B cell (primary cell): ENCODE results near the gene GMIP. TPM values are rescaled to one million over a fixed set of nuclear protein-coding genes. Genes with fewer than 3 reads are reported as not detected.
"Not testable (repeated sequence)": the region's sequence is repeated elsewhere in the genome, so short reads cannot be mapped to it uniquely, and the experiment has no call there.

Experiments
- ATAC-seq: fragments of 200-7000 bp; cut with Tn5 transposase; one replicate; pipeline ENCODE4 v1.10.0; 2021; ENCODE audit warnings: low read depth, mild to moderate bottlenecking, moderate number of reproducible peaks, moderate library complexity
- CTCF ChIA-PET: fragments of 350-600 bp; sonication (Branson Sonifier 250); formaldehyde crosslinking; loops from one replicate; lab custom pipeline; 2021; ENCODE audit warnings: antibody characterized with exemption, inconsistent platforms; lab: Charles Lee
- POLR2A ChIA-PET: fragments of 350-600 bp; sonication (Branson Sonifier 250); formaldehyde crosslinking; loops from one replicate; lab custom pipeline; 2021; ENCODE audit warnings: antibody characterized with exemption; lab: Charles Lee
- DNase-seq: peaks from one replicate; pipeline ENCODE4 v3.0.0; 2013
- H2AFZ ChIP-seq: 2 replicates; pipeline ENCODE4 v1.6.1; 2012; ENCODE audit warnings: mild to moderate bottlenecking, low read depth, low read length; ENCODE audit not compliant: insufficient read depth, poor library complexity, severe bottlenecking
- H3K27ac ChIP-seq, 2 donors: 1 replicate in 1 of 2; 2 replicates in 1 of 2; pipeline ENCODE4 v1.5.1; 2012 to 2013; ENCODE audit warnings: low read length in 2 of 2, mild to moderate bottlenecking in 2 of 2, moderate library complexity in 1 of 2
- H3K27me3 ChIP-seq, 4 experiments: fragments of 200-600 bp in 1 of 4; sonication (generic) in 1 of 4; replicated peaks in 1 of 4; 1 replicate in 2 of 4; 2 replicates in 2 of 4; pipeline versions ENCODE4 v1.6.1 to v1.7.0; 2013 to 2016; ENCODE audit warnings: low read length in 3 of 4, mild to moderate bottlenecking in 2 of 4, mixed read lengths in 1 of 4, moderate library complexity in 1 of 4; ENCODE audit not compliant: insufficient read depth in 4 of 4, control insufficient read depth in 3 of 4; ENCODE audit errors: control extremely low read depth in 1 of 4
- H3K36me3 ChIP-seq, 2 experiments: replicated peaks in 1 of 2; 1 replicate in 1 of 2; 2 replicates in 1 of 2; pipeline versions ENCODE4 v1.6.1 to v1.7.1; 2013; ENCODE audit warnings: low read length in 1 of 2; ENCODE audit not compliant: insufficient read depth in 2 of 2, control insufficient read depth in 1 of 2; ENCODE audit errors: control extremely low read depth in 1 of 2, extremely low read depth in 1 of 2
- H3K4me1 ChIP-seq, 2 donors: fragments of 200-600 bp in 1 of 2; sonication (generic) in 1 of 2; 1 replicate in 1 of 2; 2 replicates in 1 of 2; pipeline versions ENCODE4 v1.5.1 to v1.6.1; 2013 to 2017; ENCODE audit warnings: low read length in 2 of 2; ENCODE audit not compliant: control insufficient read depth in 2 of 2, insufficient read depth in 2 of 2
- H3K4me2 ChIP-seq: replicated peaks from 2 replicates; pipeline ENCODE3; 2012; ENCODE audit warnings: mild to moderate bottlenecking, low read depth, low read length; ENCODE audit not compliant: poor library complexity, severe bottlenecking
- H3K4me3 ChIP-seq, 5 experiments: fragments of 200-600 bp in 1 of 5; sonication (generic) in 1 of 5; 1 replicate in 3 of 5; 2 replicates in 2 of 5; pipeline versions ENCODE4 v1.5.1 to v1.7.0; 2011 to 2016; ENCODE audit warnings: low read length in 4 of 5, mild to moderate bottlenecking in 4 of 5, low read depth in 2 of 5, control low read depth in 1 of 5, moderate library complexity in 1 of 5; ENCODE audit not compliant: insufficient read depth in 1 of 5; ENCODE audit errors: control extremely low read depth in 1 of 5, extremely low read depth in 1 of 5
- H3K79me2 ChIP-seq: fragments of 200-600 bp; sonication (generic); one replicate; pipeline ENCODE4 v1.6.0; 2016; ENCODE audit warnings: low read length; ENCODE audit not compliant: control insufficient read depth, insufficient read depth
- H3K9ac ChIP-seq: fragments of 200-600 bp; sonication (generic); 2 replicates; pipeline ENCODE4 v1.6.1; 2017; ENCODE audit warnings: mild to moderate bottlenecking, low read length, moderate library complexity
- H3K9me3 ChIP-seq, 3 donors: one replicate each; pipeline versions ENCODE4 v1.6.1 to v1.7.1; 2013; ENCODE audit warnings: low read length in 2 of 3; ENCODE audit not compliant: control insufficient read depth in 2 of 3, insufficient read depth in 1 of 3; ENCODE audit errors: control extremely low read depth in 1 of 3
- H4K20me1 ChIP-seq: 2 replicates; pipeline ENCODE4 v1.6.0; 2012; ENCODE audit warnings: mild to moderate bottlenecking, low read length; ENCODE audit not compliant: insufficient read depth, control insufficient read depth, poor library complexity, severe bottlenecking
- H3K27ac Mint-ChIP-seq: one replicate; pipeline ENCODE4 v1.8.0; 2021; ENCODE audit warnings: mixed read lengths
- H3K27me3 Mint-ChIP-seq: one replicate; pipeline ENCODE4 v1.8.0; 2021; ENCODE audit warnings: mixed read lengths
- H3K4me1 Mint-ChIP-seq: one replicate; pipeline ENCODE4 v1.8.0; 2021; ENCODE audit warnings: mixed read lengths
- H3K4me3 Mint-ChIP-seq: one replicate; pipeline ENCODE4 v1.8.0; 2021; ENCODE audit warnings: mixed read lengths
- H3K9me3 Mint-ChIP-seq: one replicate; pipeline ENCODE4 v1.8.0; 2022; ENCODE audit warnings: mixed read lengths; ENCODE audit not compliant: insufficient read depth
- EZH2 ChIP-seq: IDR thresholded peaks from 2 replicates; pipeline ENCODE4 v1.6.1; 2012; ENCODE audit warnings: borderline replicate concordance, low read depth, mild to moderate bottlenecking, moderate library complexity, low read length; ENCODE audit not compliant: insufficient read depth, poor library complexity, severe bottlenecking
- WGBS: methylation state at CpG from one replicate; pipeline ENCODE4 v1.1.5; 2013; ENCODE audit warnings: missing lambda C conversion rate; ENCODE audit not compliant: insufficient coverage; 5-methylcytosine and 5-hydroxymethylcytosine counted together
- intact Hi-C: fragments of 100-400 bp; cut with micrococcal nuclease; formaldehyde crosslinking; loops from one replicate; pipeline ENCODE4 v1.10.0; 2022
- polyA plus RNA-seq: library from polyadenylated mRNA; depleted of rRNA; stranded (reverse); fragments of >200 nt; gene quantifications from 2 replicates; pipeline ENCODE4 v1.2.3, GENCODE V29; 2012
- total RNA-seq, 2 donors: library from RNA; stranded (reverse); fragments of 120-200 nt in 1 of 2; gene quantifications; 1 replicate in 1 of 2; 2 replicates in 1 of 2; pipeline versions ENCODE4 v1.2.3 to v1.2.4, GENCODE V29; 2013 to 2022
- TF ChIP-seq, protein P1 (sequence below): fragments of 200-600 bp; IDR thresholded peaks from one replicate; pipeline ENCODE4 v1.8.0; 2022; ENCODE audit warnings: antibody characterized with exemption, mild to moderate bottlenecking

Gene GMIP
- total and polyA plus RNA-seq, 2 donors (not counting 1 experiment from before 2014, with no cell fraction given), result 57.0 to 112 TPM

GRCh38 chr19:19598728-19599451 is 44.6 kb downstream of the GMIP start:
- Histone ChIP-seq H3K4me2 (peak overlapping the region; percentile 52), H3K4me1 (peaks cover 5 to 27% of the 10 kb centered on the region in 2 donors), H3K4me3 (peak overlapping the region in 2 of 5 experiments; percentile 0 to 2), H2AFZ (peak overlapping the region; percentile 30), H3K27ac (peak overlapping the region; percentile 48 to 79)
- ATAC-seq, result peak; percentile 40
- intact Hi-C loops, result loop anchor here (1.0 kb wide), 1 partner anchor 44 kb away; the partner anchor contains the start of gene GMIP
- not testable (repeated sequence) for H3K9ac ChIP-seq, H3K9me3 Mint-ChIP-seq, H4K20me1 ChIP-seq, H3K9me3 ChIP-seq, H3K27me3 ChIP-seq, H3K36me3 ChIP-seq, H3K27me3 Mint-ChIP-seq, H3K79me2 ChIP-seq
- ChIA-PET POLR2A (interaction anchor here (0.6 kb wide), 2 partner anchors 35 to 118 kb away, joined by 4 to 6 read pairs; no protein-coding TSS in a partner anchor), CTCF (interaction anchor here (1.2 kb wide), 1 partner anchor 38 kb away, joined by 5 read pairs; no protein-coding TSS in a partner anchor)
- H3K27ac Mint-ChIP-seq, result peak overlapping the region; percentile 91
- peaks cover 40% of the 10 kb centered on the region for H3K4me1 Mint-ChIP-seq
- WGBS, result 81% methylated on average over 12 of the region's 20 CpGs
- peak overlapping the region; percentile 79 for H3K4me3 Mint-ChIP-seq
- DNase-seq, result peak; percentile 45

- ChIA-PET POLR2A (interaction anchor here (0.6 kb wide), 1 partner anchor 20 kb away, joined by 4 read pairs; no protein-coding TSS in a partner anchor), CTCF (interaction anchor here (1.2 to 1.8 kb wide), 2 partner anchors 37 to 66 kb away, joined by 4 to 5 read pairs; no protein-coding TSS in a partner anchor)
- no peaks in the 10 kb centered on the region for H3K9me3 Mint-ChIP-seq
- TF ChIP-seq EZH2, result no peak
- TF ChIP-seq, protein P1, sequence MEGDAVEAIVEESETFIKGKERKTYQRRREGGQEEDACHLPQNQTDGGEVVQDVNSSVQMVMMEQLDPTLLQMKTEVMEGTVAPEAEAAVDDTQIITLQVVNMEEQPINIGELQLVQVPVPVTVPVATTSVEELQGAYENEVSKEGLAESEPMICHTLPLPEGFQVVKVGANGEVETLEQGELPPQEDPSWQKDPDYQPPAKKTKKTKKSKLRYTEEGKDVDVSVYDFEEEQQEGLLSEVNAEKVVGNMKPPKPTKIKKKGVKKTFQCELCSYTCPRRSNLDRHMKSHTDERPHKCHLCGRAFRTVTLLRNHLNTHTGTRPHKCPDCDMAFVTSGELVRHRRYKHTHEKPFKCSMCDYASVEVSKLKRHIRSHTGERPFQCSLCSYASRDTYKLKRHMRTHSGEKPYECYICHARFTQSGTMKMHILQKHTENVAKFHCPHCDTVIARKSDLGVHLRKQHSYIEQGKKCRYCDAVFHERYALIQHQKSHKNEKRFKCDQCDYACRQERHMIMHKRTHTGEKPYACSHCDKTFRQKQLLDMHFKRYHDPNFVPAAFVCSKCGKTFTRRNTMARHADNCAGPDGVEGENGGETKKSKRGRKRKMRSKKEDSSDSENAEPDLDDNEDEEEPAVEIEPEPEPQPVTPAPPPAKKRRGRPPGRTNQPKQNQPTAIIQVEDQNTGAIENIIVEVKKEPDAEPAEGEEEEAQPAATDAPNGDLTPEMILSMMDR, result no peak
- H3K4me3 Mint-ChIP-seq, result peak overlapping the region; percentile 76
- Histone ChIP-seq H2AFZ (peak overlapping the region; percentile 51), H3K27me3 (no peaks in the 10 kb centered on the region), H3K27ac (peak overlapping the region; percentile 48 to 79), H3K9me3 (no peaks in the 10 kb centered on the region), H3K4me3 (peak overlapping the region in 1 of 5 experiments; percentile 15), H3K9ac (peak overlapping the region; percentile 27), H3K79me2 (no peaks in the 10 kb centered on the region), H3K4me2 (peak overlapping the region; percentile 52), H3K4me1 (peaks cover 5 to 27% of the 10 kb centered on the region in 2 donors), H4K20me1 (no peaks in the 10 kb centered on the region), H3K36me3 (no peaks in the 10 kb centered on the region)
- peaks cover 40% of the 10 kb centered on the region for H3K4me1 Mint-ChIP-seq
- ATAC-seq, result peak; percentile 71
- peak; percentile 76 for DNase-seq
- 70% methylated on average over 4 of the region's 8 CpGs for WGBS
- H3K27me3 Mint-ChIP-seq, result no peaks in the 10 kb centered on the region
- H3K27ac Mint-ChIP-seq, result peak overlapping the region; percentile 91
- intact Hi-C loops, result loop anchor here (1.0 kb wide), 1 partner anchor 45 kb away; the partner anchor contains the start of gene GMIP
Measured at GRCh38 chr19:19597809-19598306, 45.6 kb downstream of the GMIP start.
